Left lung (tissue), 14 donors: ENCODE results near the gene UAP1L1. TPM values are rescaled to one million over a fixed set of nuclear protein-coding genes. Genes with fewer than 3 reads are reported as not detected.
A peak's percentile ranks its signal among the peaks of the same experiment; 100 is the strongest.

ENCODE experiments used
- ATAC-seq: fragments of 200-7000 bp; cut with Tn5 transposase; one replicate; pipeline ENCODE4 v1.9.1; 2020; ENCODE audit warnings: moderate library complexity
- DNase-seq, 4 donors: peaks; one replicate each; pipeline ENCODE4 v3.0.0-alpha.2; 2013 to 2020
- H3K27ac ChIP-seq, 2 donors: fragments of 200-600 bp; sonication (generic) in 1 of 2; one replicate each; pipeline versions ENCODE4 v1.5.0 to v1.8.0; 2020 to 2021
- H3K27me3 ChIP-seq, 2 donors: fragments of 200-600 bp; sonication (generic) in 1 of 2; one replicate each; pipeline versions ENCODE4 v1.5.0 to v1.8.0; 2020 to 2021
- H3K36me3 ChIP-seq, 2 donors: fragments of 200-600 bp; sonication (generic) in 1 of 2; one replicate each; pipeline versions ENCODE4 v1.5.0 to v1.8.0; 2020 to 2021
- H3K4me1 ChIP-seq, 2 donors: fragments of 200-600 bp; one replicate each; pipeline ENCODE4 v1.8.0; 2021
- H3K4me3 ChIP-seq, 2 donors: fragments of 200-600 bp; sonication (generic) in 1 of 2; one replicate each; pipeline versions ENCODE4 v1.5.0 to v1.8.0; 2020 to 2021; ENCODE audit warnings: mild to moderate bottlenecking in 1 of 2
- H3K9me3 ChIP-seq, 2 donors: fragments of 200-600 bp; sonication (generic) in 1 of 2; one replicate each; pipeline versions ENCODE4 v1.5.0 to v1.8.0; 2020 to 2021
- intact Hi-C, 2 donors: fragments of 100-400 bp; cut with DNase I; formaldehyde crosslinking; loops; one replicate each; pipeline versions ENCODE4 v1.11.2 to v1.14.2; 2022
- long read RNA-seq, 12 donors: library from polyadenylated mRNA in 2 of 12; unstranded in 2 of 12; transcript quantifications; one replicate each; pipeline ENCODE4 v2.0.0 and lab custom pipeline, GENCODE V29; 2019 to 2026
- polyA plus RNA-seq, 6 donors: library from polyadenylated mRNA; unstranded; fragments of 120-200 nt; gene quantifications; one replicate each; pipeline ENCODE4 v1.2.1, GENCODE V29; 2013; ENCODE audit not compliant: insufficient read length in 6 of 6
- total RNA-seq, 2 donors: library from RNA; stranded (reverse); fragmentation: NEBNext Ultra II Directional; extraction: Animal tissue kit (Norgen Biotek cat#: 25700); gene quantifications; one replicate each; pipeline ENCODE4 v1.2.1, GENCODE V29; 2021
- TF ChIP-seq, protein P1 (sequence below), 2 donors: fragments of 200-600 bp; sonication (generic) in 1 of 2; IDR thresholded peaks; one replicate each; pipeline versions ENCODE4 v1.5.0 to v1.8.0; 2021; ENCODE audit warnings: antibody characterized with exemption in 2 of 2
- donor health status: DM: no; HTN: yes; CAD: no.
- donor health status: DM: no; HTN: no; CAD: no.

The UAP1L1 gene
- total RNA-seq (10 to 100 TPM; 28.1 to 43.1 TPM), polyA plus RNA-seq (1 to 10 TPM; 4.6 to 8.8 (median 6.0) TPM)
- long read RNA-seq, donor 1, result 0 reads
- long read RNA-seq, donor 2, result 0 reads
- long read RNA-seq, donor 3, result 0 reads
- long read RNA-seq, donor 4, partial matches to known transcripts, result 1 of 1 reads
- long read RNA-seq, donor 4, other reads (novel, unspliced or antisense), result 0 of 1 reads
- long read RNA-seq, donor 5, result 0 reads
- long read RNA-seq, donor 6, partial matches to known transcripts, result 0 of 1 reads
- long read RNA-seq, donor 6, other reads (novel, unspliced or antisense), result 0 of 1 reads
- long read RNA-seq, donor 7, result 0 reads
- long read RNA-seq, donor 8, partial matches to known transcripts, result 0 of 1 reads
- long read RNA-seq, donor 8, other reads (novel, unspliced or antisense), result 0 of 1 reads
- long read RNA-seq, donor 9, result 0 reads
- long read RNA-seq, donor 10, partial matches to known transcripts, result 1 of 3 reads
- long read RNA-seq, donor 10, other reads (novel, unspliced or antisense), result 1 of 3 reads
- long read RNA-seq, donor 11, result 0 reads
- long read RNA-seq, donor 12, result 0 reads

DNA sequence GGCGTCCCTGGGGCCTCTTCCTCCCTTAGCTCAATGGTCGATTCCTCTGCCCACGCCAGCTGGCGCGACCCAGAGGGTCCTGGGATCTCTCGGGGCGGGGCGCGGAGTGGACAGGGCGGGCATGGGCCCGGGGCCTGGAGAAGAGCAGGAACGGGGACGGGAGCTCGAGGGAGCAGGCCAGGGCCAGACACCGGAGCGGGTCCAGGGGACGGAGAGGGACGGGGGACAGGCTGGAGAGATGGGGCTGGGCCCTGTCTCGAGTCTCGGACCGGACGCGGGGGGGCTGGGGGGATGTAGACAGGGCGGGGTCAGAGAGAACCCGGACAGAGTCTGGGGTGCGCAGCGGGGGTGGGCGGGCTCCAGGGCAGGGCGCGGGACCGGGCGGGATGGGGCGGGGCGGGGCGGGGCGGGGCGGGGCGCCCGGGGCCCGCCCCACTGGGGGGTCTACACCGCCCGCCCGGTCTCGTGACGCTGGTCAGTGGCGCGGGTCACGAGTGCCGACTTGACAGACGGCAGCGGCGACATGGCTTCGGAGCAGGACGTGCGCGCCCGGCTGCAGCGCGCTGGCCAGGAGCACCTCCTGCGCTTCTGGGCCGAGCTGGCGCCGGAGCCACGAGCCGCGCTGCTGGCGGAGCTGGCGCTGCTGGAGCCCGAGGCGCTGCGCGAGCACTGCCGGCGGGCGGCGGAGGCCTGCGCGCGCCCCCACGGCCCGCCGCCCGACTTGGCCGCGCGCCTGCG is at the start of gene UAP1L1:
TSS of gene UAP1L1 (plus strand) at position 508 of the 738 bp plus-strand sequence. CDS start at position 524, 16 bp downstream.
- Histone ChIP-seq H3K27me3 (peaks cover 0 to 17% of the 10 kb centered on the region in 2 donors), H3K4me1 (peaks cover 11 to 30% of the 10 kb centered on the region in 2 donors), H3K27ac (peak within 1 kb of the TSS; percentile 61 to 65), H3K9me3 (no peaks in the 10 kb centered on the region), H3K4me3 (peak within 1 kb of the TSS; percentile 66 to 78), H3K36me3 (peaks cover 0 to 38% of the 10 kb centered on the region in 2 donors)
- intact Hi-C loops, result no loop called here
- DNase-seq, result peak; percentile 45 to 92 (median 82)
- TF ChIP-seq, protein P1, sequence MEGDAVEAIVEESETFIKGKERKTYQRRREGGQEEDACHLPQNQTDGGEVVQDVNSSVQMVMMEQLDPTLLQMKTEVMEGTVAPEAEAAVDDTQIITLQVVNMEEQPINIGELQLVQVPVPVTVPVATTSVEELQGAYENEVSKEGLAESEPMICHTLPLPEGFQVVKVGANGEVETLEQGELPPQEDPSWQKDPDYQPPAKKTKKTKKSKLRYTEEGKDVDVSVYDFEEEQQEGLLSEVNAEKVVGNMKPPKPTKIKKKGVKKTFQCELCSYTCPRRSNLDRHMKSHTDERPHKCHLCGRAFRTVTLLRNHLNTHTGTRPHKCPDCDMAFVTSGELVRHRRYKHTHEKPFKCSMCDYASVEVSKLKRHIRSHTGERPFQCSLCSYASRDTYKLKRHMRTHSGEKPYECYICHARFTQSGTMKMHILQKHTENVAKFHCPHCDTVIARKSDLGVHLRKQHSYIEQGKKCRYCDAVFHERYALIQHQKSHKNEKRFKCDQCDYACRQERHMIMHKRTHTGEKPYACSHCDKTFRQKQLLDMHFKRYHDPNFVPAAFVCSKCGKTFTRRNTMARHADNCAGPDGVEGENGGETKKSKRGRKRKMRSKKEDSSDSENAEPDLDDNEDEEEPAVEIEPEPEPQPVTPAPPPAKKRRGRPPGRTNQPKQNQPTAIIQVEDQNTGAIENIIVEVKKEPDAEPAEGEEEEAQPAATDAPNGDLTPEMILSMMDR (IDR thresholded peaks at IDR 0.05), result no peak
- ATAC-seq, result peak; percentile 74

GRCh38 chr9:137028263-137029057 is 48.9 kb upstream of the UAP1L1 start:
- Histone ChIP-seq H3K4me1 (peaks cover 11 to 61% of the 10 kb centered on the region in 2 donors), H3K9me3 (no peaks in the 10 kb centered on the region), H3K27me3 (no peaks in the 10 kb centered on the region), H3K4me3 (peak overlapping the region; percentile 49 to 52), H3K36me3 (no peaks in the 10 kb centered on the region), H3K27ac (peak overlapping the region in 1 of 2 donors; percentile 84)
- ATAC-seq (peak; percentile 74), DNase-seq (peak in 3 of 4 donors; percentile 66 to 93 (median 74))
- intact Hi-C loops, result no loop called here
- TF ChIP-seq, protein P1 (IDR thresholded peaks at IDR 0.05), result peak in 1 of 2 donors; percentile 25

DNA sequence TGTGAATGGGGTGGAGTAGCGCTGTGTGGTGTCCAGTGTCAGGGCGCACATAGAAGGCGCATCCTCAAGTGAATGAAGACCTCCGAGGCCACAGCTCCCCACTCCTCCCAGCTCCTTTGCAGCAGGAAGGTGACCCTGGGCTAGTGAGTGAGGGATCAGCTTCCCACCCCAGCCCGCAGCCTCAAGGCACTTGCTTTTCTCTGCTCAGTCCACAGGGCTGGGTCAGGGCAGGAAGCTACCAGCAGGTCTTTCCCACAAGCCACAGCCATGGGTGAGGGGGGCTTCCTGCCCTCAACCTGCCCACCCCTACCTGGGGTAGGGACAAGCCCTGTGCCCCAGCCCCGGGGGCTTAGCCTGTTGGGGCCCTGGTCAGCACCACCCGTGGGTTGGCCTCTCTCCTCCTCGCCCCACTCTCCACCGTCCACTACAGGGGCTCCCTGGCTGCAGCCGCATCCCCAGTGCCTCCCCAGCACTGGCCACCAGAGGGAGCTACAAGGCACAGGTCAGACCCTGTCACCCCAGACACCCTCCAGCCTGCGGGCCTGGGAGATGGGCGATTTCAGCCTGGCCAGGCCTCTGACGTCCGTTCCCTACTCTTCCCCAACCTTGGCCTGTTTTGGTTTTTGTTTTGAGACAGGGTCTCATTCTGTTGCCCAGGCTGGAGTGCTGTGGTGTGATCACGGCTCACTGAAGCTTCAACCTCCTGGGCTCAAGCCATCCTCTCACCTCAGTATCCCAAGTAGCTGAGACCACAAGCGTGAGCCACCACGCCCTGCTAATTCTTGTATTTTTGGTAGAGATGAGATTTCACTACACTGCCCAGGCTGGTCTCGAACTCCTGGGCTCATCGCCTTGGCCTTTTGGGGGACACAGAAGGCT is 48.0 kb upstream of the UAP1L1 start:
- ATAC-seq (peak; percentile 81), DNase-seq (peak; percentile 45 to 96 (median 72))
- TF ChIP-seq, protein P1 (IDR thresholded peaks at IDR 0.05), result peak; percentile 67 to 97
- no peaks in the 10 kb centered on the region for H3K9me3 ChIP-seq
- H3K27me3 ChIP-seq, result no peaks in the 10 kb centered on the region
- H3K4me1 ChIP-seq, result peaks cover 11 to 68% of the 10 kb centered on the region in 2 donors
- intact Hi-C loops, result no loop called here
- peak overlapping the region in 1 of 2 donors; percentile 84 for H3K27ac ChIP-seq
- H3K4me3 ChIP-seq, result peak overlapping the region; percentile 49 to 52
- H3K36me3 ChIP-seq, result no peaks in the 10 kb centered on the region

DNA sequence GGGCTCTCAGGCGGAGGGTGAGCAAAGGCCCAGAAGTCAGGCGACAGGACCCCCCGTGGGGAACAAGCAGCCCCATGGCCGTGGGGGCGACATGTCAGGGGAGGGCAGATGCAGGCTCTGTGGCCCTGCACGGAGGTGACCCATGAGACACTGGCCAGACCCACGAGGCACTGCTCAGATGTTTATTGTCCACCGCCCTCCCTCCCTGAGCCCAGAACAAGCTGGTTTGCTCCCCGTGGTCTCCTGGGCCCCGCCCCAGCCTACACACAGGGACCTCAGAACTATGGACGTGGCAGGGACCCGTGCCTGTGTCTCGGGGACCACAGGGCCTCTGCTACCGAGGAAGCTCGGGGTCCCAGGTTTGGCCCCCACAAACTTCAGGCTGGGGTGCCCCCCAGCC is 47.3 kb upstream of the UAP1L1 start:
- H3K27ac ChIP-seq, result peak overlapping the region; percentile 26 to 84
- no peak for ATAC-seq
- no peak for DNase-seq
- intact Hi-C loops, result no loop called here
- H3K4me1 ChIP-seq, result peaks cover 18 to 75% of the 10 kb centered on the region in 2 donors
- no peaks in the 10 kb centered on the region for H3K36me3 ChIP-seq
- peak overlapping the region in 1 of 2 donors; percentile 52 for H3K4me3 ChIP-seq
- no peaks in the 10 kb centered on the region for H3K27me3 ChIP-seq
- no peaks in the 10 kb centered on the region for H3K9me3 ChIP-seq
- TF ChIP-seq, protein P1 (IDR thresholded peaks at IDR 0.05), result no peak
